ENCODE measurements around the gene RSPH9.
A peak's percentile ranks its signal among the peaks of the same experiment; 100 is the strongest.

The RSPH9 gene

DNA sequence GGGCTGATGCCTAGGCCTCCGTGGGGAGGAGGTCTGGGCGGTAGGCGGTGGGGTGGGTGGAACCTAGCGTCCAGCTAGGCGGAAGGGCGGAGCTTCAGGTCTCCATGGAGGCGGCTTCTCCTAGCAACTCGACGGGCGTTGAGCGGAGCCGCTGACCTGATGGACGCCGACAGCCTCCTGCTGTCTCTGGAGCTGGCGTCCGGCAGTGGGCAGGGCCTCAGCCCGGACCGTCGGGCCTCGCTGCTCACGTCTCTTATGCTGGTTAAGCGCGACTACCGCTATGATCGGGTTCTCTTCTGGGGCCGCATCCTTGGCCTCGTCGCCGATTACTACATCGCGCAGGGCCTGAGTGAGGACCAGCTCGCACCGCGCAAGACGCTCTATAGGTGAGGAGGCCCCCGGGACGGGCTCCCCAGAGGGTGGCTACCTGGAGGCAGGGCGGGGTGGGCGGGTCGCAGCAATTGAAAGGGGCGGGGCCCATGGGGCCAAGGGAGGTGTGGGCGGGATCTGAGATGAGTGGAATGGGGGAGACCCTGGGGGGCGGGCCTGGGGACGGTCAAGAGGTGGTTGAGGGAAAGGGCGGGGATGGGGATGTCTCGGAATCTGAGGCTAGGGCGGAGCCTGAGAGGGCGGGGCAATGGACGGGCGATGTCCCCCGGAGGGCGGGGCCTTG lies at the start of gene RSPH9:
RSPH9 (plus strand) TSS at position 97 of the 673 bp plus-strand sequence; CDS start at position 160, 63 bp downstream.
- DNase-seq = no peak

- DNase-seq = no peak
Observed at GRCh38 chr6:43600595-43600994, 44.2 kb upstream of the RSPH9 start.

GRCh38 chr6:43604174-43604573 lies 40.7 kb upstream of the RSPH9 start:
- no peak for DNase-seq

- no peak for DNase-seq
Observed at GRCh38 chr6:43606019-43606418, 38.8 kb upstream of the RSPH9 start.

DNA sequence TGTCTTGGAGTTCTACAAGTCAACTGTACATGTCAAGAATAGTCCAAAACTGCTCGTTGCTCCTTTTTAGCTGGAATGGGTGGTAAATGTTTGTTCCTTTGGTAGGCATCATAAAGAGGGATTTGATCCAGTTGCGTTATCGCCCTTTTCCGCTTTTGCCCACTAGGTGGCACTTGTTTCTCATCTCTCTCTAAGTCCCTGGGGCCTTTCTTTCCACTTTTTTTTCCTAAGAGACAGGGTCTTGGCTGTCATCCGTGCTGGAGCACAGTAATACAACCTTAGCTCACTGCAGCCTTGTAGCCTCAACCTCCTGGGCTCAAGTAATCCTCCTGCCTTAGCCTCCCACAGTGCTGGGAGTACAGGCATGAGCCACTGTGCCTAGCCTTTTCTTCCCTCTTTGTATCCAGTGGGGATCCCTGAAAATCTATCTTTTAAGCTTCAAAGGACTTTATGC lies 36.5 kb upstream of the RSPH9 start:
- DNase-seq = peak; percentile 86

DNA sequence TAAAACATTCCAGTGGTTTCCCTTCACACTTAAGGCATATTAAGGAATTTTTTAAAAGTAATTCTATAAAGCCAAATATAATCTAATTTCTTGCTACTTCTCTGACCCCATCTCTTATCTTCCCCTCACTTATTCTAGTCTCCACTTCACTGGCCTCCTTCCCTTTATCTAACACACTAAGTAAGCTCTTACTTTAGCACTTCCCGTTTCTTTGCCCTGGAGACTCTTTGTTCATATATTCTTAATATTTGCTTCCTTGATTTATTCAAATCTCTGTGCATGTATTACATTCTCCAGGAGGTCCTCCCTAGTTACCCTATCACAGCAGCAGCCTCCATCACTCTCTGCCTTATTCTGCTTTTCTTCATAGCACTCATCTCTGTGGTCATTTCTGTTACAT lies 36.0 kb upstream of the RSPH9 start:
- no peak for DNase-seq

- DNase-seq = no peak
Observed at GRCh38 chr6:43609402-43609801, 35.4 kb upstream of the RSPH9 start.

DNA sequence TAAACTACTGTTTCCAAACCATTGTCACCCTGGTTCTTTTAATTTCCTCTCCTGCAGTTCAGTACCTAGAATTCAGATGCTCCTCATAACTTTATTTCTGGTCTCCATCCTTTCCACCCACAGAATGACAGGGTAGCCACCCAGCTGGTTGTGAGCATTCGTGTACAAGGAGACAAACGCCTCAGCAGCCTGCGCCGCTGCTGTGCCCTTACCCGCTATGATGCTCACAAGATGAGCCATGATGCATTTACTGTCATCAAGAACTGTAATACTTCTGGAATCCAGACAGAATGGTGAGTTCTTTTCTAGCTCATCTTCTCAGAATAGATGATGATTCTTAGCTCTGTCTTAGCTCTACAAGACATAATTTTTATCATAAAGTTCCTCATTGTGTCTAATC lies 34.4 kb upstream of the RSPH9 start:
- no peak for DNase-seq

DNA sequence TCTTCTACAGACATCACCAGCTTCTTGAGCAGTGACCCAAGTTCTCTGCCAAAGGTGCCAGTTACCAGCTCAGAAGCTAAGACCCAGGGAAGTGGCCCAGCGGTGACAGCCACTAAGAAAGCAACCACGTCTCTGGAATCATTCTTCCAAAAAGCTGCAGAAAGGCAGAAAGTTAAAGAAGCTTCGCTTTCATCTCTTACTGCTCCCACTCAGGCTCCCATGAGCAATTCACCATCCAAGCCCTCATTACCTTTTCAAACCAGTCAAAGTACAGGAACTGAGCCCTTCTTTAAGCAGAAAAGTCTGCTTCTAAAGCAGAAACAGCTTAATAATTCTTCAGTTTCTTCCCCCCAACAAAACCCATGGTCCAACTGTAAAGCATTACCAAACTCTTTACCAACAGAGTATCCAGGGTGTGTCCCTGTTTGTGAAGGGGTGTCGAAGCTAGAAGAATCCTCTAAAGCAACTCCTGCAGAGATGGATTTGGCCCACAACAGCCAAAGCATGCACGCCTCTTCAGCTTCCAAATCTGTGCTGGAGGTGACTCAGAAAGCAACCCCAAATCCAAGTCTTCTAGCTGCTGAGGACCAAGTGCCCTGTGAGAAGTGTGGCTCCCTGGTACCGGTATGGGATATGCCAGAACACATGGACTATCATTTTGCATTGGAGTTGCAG lies 31.0 kb upstream of the RSPH9 start:
- DNase-seq = no peak

DNA sequence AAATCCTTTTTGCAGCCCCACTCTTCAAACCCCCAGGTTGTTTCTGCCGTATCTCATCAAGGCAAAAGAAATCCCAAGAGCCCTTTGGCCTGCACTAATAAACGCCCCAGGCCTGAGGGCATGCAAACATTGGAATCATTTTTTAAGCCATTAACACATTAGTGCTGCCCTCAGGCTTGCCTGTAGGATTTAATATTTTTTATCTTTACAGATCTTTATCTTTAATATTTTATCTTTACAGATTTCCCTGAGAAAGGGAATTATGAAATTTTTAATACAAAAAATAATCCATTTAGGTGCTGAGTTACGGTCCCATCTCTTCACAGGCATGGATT lies 30.5 kb upstream of the RSPH9 start:
- DNase-seq = no peak

- DNase-seq = no peak
Observed at GRCh38 chr6:43616725-43617472, 27.9 kb upstream of the RSPH9 start.

GRCh38 chr6:43621078-43621835 lies 23.6 kb upstream of the RSPH9 start:
- DNase-seq = no peak

GRCh38 chr6:43621836-43622180 lies 23.0 kb upstream of the RSPH9 start:
- no peak for DNase-seq

GRCh38 chr6:43622541-43622940 lies 22.3 kb upstream of the RSPH9 start:
- no peak for DNase-seq

- DNase-seq = no peak
Observed at GRCh38 chr6:43623880-43624785, 20.7 kb upstream of the RSPH9 start.

- DNase-seq = no peak
Observed at GRCh38 chr6:43624786-43625288, 20.0 kb upstream of the RSPH9 start.

DNA sequence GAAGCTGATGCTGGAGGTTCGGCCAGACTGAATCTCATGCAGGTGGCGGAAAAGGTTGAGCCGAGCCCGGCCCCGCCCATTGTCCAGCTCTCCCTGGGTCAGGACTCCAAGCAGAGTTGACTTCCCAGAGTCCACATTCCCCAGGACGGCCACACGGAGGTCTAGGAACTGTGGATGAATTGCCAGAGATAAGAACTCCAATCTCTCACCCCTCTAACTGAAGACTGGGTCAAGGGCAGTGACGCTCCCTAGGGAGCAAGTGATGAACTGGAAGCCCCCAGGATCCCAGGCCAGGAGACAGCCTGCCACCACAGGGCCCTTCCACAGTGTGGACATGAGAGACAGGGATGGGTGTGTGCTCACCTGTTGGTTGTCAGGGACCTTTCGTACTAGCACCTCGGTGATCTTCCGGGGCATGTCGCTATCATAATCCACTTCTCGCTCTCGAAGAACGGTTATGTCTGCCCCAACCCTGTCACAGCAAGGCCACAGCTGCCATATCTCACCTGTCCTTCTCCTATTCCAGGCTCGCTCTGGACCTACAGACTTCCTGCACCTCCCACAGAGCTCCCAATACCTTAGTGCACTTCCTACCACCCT lies 19.3 kb upstream of the RSPH9 start:
- no peak for DNase-seq

DNA sequence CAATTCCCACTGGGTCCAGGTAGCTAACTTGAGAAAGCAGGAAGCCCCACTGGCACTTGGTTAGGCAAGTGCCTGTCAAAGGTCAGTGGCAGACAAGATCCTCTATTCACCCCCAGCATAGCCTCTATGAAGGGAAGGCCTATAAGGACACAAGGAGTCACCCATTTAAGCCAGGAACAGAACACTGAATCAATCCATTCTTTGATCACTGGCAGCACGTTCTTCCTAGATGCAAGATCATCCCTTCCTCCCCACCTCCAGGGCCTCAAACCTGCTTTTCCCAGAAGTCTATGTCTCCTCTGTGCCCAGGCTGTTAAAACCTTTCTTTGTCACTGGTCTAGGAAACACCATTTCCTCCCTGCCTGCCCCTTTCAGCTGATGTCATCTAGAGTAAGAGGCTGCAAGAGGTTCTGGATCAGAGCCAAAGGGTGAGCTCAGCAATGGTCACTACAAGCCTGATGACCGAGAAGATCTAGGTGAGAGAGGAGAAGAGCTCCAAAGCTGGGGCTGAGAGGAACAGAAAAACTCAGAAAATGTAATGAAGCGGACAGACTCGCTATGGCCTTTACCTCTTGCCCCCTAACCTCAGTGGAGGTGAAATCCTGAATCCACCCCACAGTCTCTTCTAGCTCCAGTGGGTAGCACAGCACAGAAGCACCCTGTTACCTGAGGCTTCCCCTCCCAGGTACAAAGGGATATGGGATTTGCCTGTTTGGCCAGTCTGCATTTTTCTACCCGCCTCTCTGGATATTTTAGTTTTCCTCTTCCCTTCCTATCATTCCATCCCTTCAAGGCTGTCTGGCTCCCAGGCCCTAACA lies 17.6 kb upstream of the RSPH9 start:
- peak; percentile 84 for DNase-seq

- peak; percentile 83 for DNase-seq
Observed at GRCh38 chr6:43628393-43629103, 16.3 kb upstream of the RSPH9 start.

DNA sequence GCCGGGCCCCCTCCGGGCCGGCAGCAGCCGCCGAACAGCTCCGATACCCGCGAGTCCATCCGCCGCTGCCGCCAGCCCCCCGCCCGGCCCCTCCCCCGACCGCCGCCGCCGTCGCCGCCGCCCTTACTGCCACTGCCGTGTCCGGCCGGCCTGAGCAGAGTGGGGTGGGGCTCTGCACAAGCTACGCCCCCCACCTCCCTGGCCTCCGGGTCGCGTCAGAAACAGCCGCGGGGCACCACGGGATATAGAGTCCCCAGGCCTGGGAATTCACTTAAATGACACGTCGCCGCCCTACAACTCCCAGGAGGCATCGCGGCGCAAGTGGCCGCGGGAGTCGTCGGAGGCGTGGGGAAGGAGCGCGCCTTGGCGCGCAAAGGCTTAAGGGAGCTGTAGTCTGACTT lies 15.7 kb upstream of the RSPH9 start, which contains the start of gene GTPBP2:
GTPBP2 (minus strand) TSS at position 161 of the 401 bp plus-strand sequence; CDS start at position 59, 102 bp downstream.
- peak; percentile 100 for DNase-seq
